HUES6 (cell line): ENCODE results near the gene NPRL2.
A peak's percentile ranks its signal among the peaks of the same experiment; 100 is the strongest.

Experiments
- H3K27ac ChIP-seq: 2 replicates; pipeline ENCODE4 v1.7.0; 2013; ENCODE audit warnings: low read depth, mild to moderate bottlenecking, low read length, inconsistent platforms
- H3K27me3 ChIP-seq: 2 replicates; pipeline ENCODE4 v1.6.1; 2013; ENCODE audit warnings: low read length; ENCODE audit not compliant: control insufficient read depth, insufficient read depth
- H3K36me3 ChIP-seq: 2 replicates; pipeline ENCODE4 v1.6.1; 2013; ENCODE audit warnings: low read length; ENCODE audit not compliant: control insufficient read depth, insufficient read depth
- H3K4me1 ChIP-seq: 2 replicates; pipeline ENCODE4 v1.6.1; 2013; ENCODE audit warnings: low read length; ENCODE audit not compliant: control insufficient read depth, insufficient read depth
- H3K4me3 ChIP-seq: 2 replicates; pipeline ENCODE4 v1.5.1; 2013; ENCODE audit warnings: low read depth, low read length
- H3K9ac ChIP-seq: one replicate; pipeline ENCODE4 v1.6.1; 2013; ENCODE audit warnings: mild to moderate bottlenecking, low read length
- H3K9me3 ChIP-seq: 2 replicates; pipeline ENCODE4 v1.6.1; 2013; ENCODE audit warnings: low read depth, low read length; ENCODE audit not compliant: control insufficient read depth, insufficient read depth

Gene NPRL2

GRCh38 chr3:50357481-50357880 lies 6.9 kb upstream of the NPRL2 start:
- peak overlapping the region; percentile 11 for H3K9ac ChIP-seq
- no peak overlapping the region for H3K27ac ChIP-seq

GRCh38 chr3:50356553-50356952 lies 6.0 kb upstream of the NPRL2 start:
- no peak overlapping the region for H3K27ac ChIP-seq
- no peaks in the 10 kb centered on the region for H3K27me3 ChIP-seq
- H3K36me3 ChIP-seq, result peaks cover 39% of the 10 kb centered on the region
- peaks cover 31% of the 10 kb centered on the region for H3K4me1 ChIP-seq
- H3K9ac ChIP-seq, result no peak overlapping the region
- H3K4me3 ChIP-seq, result 0 out of 2 replicates have a peak overlapping the region, but pooled peaks have one; percentile 1
- no peaks in the 10 kb centered on the region for H3K9me3 ChIP-seq

More at GRCh38 chr3:50357481-50357880, 6.9 kb upstream of the NPRL2 start:
- Histone ChIP-seq H3K36me3 (peaks cover 39% of the 10 kb centered on the region), H3K4me1 (peaks cover 30% of the 10 kb centered on the region), H3K4me3 (peak overlapping the region; percentile 94), H3K27me3 (no peaks in the 10 kb centered on the region), H3K9me3 (no peaks in the 10 kb centered on the region)

- Histone ChIP-seq H3K9ac (no peak overlapping the region), H3K27ac (no peak overlapping the region), H3K36me3 (peaks cover 39% of the 10 kb centered on the region), H3K27me3 (no peaks in the 10 kb centered on the region), H3K4me1 (peaks cover 36% of the 10 kb centered on the region), H3K4me3 (no peak overlapping the region), H3K9me3 (no peaks in the 10 kb centered on the region)
These were observed 5.4 kb upstream of the NPRL2 start for GRCh38 chr3:50355829-50356552.

GRCh38 chr3:50354850-50355249 lies 4.3 kb upstream of the NPRL2 start:
- peaks cover 40% of the 10 kb centered on the region for H3K4me1 ChIP-seq
- H3K9me3 ChIP-seq, result no peaks in the 10 kb centered on the region
- no peak overlapping the region for H3K27ac ChIP-seq
- H3K9ac ChIP-seq, result no peak overlapping the region
- H3K4me3 ChIP-seq, result no peak overlapping the region
- H3K36me3 ChIP-seq, result peaks cover 39% of the 10 kb centered on the region
- H3K27me3 ChIP-seq, result no peaks in the 10 kb centered on the region

GRCh38 chr3:50354186-50354764 lies 3.7 kb upstream of the NPRL2 start:
- H3K4me3 ChIP-seq, result no peak overlapping the region
- no peaks in the 10 kb centered on the region for H3K9me3 ChIP-seq
- H3K27me3 ChIP-seq, result no peaks in the 10 kb centered on the region
- peaks cover 40% of the 10 kb centered on the region for H3K4me1 ChIP-seq
- H3K9ac ChIP-seq, result no peak overlapping the region
- H3K36me3 ChIP-seq, result peaks cover 39% of the 10 kb centered on the region
- H3K27ac ChIP-seq, result no peak overlapping the region

- H3K27me3 ChIP-seq, result no peaks in the 10 kb centered on the region
- H3K9ac ChIP-seq, result no peak overlapping the region
- H3K27ac ChIP-seq, result no peak overlapping the region
- no peak overlapping the region for H3K4me3 ChIP-seq
- H3K36me3 ChIP-seq, result peaks cover 44% of the 10 kb centered on the region
- H3K9me3 ChIP-seq, result no peaks in the 10 kb centered on the region
- peaks cover 36% of the 10 kb centered on the region for H3K4me1 ChIP-seq
These were observed 2.9 kb upstream of the NPRL2 start for GRCh38 chr3:50353245-50354004.

GRCh38 chr3:50352781-50353180 lies 2.2 kb upstream of the NPRL2 start:
- H3K9me3 ChIP-seq, result no peaks in the 10 kb centered on the region
- peaks cover 30% of the 10 kb centered on the region for H3K4me1 ChIP-seq
- H3K36me3 ChIP-seq, result peaks cover 43% of the 10 kb centered on the region
- no peak overlapping the region for H3K4me3 ChIP-seq
- no peaks in the 10 kb centered on the region for H3K27me3 ChIP-seq
- no peak overlapping the region for H3K27ac ChIP-seq
- H3K9ac ChIP-seq, result no peak overlapping the region

- Histone ChIP-seq H3K9ac (peak overlapping the region; percentile 88), H3K27me3 (peaks cover 2% of the 10 kb centered on the region; the same call in 1 of the 2 replicates), H3K4me1 (peaks cover 15% of the 10 kb centered on the region), H3K9me3 (no peaks in the 10 kb centered on the region), H3K36me3 (peaks cover 41% of the 10 kb centered on the region), H3K4me3 (peak overlapping the region; percentile 93), H3K27ac (no peak overlapping the region)
These were observed 735 bp upstream of the NPRL2 start for GRCh38 chr3:50351323-50351697.

- H3K4me1 ChIP-seq, result peaks cover 14% of the 10 kb centered on the region
- H3K4me3 ChIP-seq, result peak overlapping the region; percentile 93
- H3K9me3 ChIP-seq, result no peaks in the 10 kb centered on the region
- no peak overlapping the region for H3K27ac ChIP-seq
- peaks cover 32% of the 10 kb centered on the region for H3K36me3 ChIP-seq
- peak overlapping the region; percentile 88 for H3K9ac ChIP-seq
- peaks cover 7% of the 10 kb centered on the region for H3K27me3 ChIP-seq
These were observed 405 bp downstream of the NPRL2 start for GRCh38 chr3:50350213-50350526.

GRCh38 chr3:50347187-50347813 lies 3.3 kb downstream of the NPRL2 start:
- Histone ChIP-seq H3K4me1 (peaks cover 14% of the 10 kb centered on the region), H3K4me3 (no peak overlapping the region), H3K27me3 (peaks cover 29% of the 10 kb centered on the region), H3K9ac (no peak overlapping the region), H3K9me3 (no peaks in the 10 kb centered on the region), H3K36me3 (peaks cover 12% of the 10 kb centered on the region), H3K27ac (no peak overlapping the region)
